A375 (cell line): ENCODE data around the gene ALG9. TPM values are rescaled to one million over a fixed set of nuclear protein-coding genes. Genes with fewer than 3 reads are reported as not detected.

ENCODE experiments used
- small RNA-seq: library from RNA; depleted of rRNA; stranded (forward); fragments of <200 nt; gene quantifications from one replicate; pipeline ENCODE3, GENCODE V24; 2014
- total RNA-seq: library from RNA; depleted of rRNA; stranded (reverse); fragments of >200 nt; shearing (Covaris generic); gene quantifications from 2 replicates; pipeline ENCODE4 v1.2.3, GENCODE V29; 2014; rRNA removed

Gene ALG9
- total RNA-seq: 13.1 and 22.7 TPM in 2 replicates

GRCh38 chr11:111870886-111871692, at the start of gene ALG9:
ALG9 (minus strand) TSS chr11:111871581; CDS start chr11:111871482, 99 bp downstream.

DNA sequence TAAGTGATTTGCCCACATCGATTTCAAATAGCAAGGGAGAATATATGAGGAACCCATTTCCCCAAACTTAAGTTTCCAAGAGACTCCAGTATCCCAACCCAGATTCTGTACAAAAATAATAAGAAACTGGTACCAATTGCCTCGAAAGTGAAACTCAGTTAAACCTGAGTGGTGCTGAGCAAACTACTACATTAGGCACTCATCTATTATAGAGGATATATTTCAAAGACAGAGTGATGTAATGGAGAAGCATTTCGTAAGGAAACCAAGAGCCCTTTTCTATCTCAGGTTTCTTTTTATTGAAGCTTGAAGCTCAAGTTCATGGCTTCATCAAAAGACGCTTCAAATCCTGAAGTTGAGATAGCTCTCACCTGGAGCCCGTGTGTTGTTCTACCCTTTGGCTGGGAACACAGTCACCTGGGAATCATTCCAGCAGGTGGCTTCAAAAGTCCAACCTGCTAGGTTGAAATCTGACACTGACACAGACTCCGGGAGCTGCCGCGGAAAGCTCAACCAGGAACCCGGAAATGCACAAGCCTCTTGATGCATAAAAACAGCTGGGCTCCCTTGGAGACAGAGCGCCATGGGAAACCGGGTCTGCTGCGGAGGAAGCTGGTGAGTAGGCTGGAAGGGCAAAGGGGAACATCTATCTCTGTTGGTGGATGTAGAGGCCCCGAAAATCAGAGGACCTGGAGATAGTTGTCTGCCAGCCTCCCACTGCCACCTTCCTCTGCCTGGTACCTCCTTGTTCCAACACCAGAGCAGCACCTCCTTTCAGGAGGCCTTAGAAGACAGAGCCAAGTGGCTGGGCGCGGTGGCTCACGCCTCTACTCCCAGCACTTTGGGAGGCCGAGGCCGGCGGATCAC, 47.2 kb upstream of the ALG9 start, which contains the start of gene C11orf52:
Gene C11orf52, plus strand, starts transcription at position 524 of the 867 bp plus-strand sequence. Its CDS starts 60 bp downstream, at position 584.

GRCh38 chr11:111912535-111912934, 41.2 kb upstream of the ALG9 start, which contains the start of gene HSPB2:
HSPB2 (plus strand) TSS chr11:111912734; CDS start chr11:111912830, 96 bp downstream.

DNA sequence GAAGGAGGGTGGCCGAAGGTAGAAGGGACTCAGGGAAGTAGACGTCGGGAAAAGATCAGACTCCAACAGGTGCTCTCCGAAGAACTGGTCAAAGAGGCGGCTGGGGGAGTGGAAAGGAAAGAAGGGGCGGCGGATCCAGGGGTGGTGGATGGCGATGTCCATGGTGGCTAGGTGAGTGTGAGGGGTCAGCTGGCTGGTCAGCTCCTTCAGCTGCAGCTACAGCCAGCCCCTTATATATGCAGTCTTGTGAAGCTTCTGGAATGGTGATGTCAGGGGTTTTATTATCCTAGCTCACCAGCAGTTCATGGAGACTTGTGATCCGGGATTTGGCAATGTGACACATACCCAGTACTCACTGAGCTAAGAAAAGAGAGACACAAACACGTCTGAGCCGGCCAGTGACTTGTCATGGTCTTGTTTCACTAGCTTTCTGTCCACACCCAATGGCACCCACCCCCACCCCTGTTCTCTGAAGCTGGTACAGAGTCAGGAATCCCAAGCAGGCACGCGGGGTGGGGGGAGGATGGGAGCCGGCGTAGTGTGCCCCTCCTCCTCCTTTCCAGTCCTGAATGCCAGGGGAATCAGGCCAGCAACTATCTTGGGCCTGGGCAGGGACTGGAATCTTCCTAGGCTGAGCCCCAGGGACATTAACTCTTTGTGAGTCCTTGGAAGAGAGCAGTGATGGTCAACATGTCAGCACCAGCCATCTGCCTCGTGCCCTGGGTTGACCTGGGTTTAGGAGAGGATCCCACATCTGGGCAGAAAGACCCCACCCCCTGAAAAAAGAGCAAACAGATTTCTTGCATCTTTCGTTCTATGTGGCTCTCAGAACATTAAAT, 40.4 kb upstream of the ALG9 start, which contains the start of gene CRYAB:
Gene CRYAB, minus strand, starts transcription at position 208 of the 839 bp plus-strand sequence. Its CDS starts 46 bp downstream, at position 162.

DNA sequence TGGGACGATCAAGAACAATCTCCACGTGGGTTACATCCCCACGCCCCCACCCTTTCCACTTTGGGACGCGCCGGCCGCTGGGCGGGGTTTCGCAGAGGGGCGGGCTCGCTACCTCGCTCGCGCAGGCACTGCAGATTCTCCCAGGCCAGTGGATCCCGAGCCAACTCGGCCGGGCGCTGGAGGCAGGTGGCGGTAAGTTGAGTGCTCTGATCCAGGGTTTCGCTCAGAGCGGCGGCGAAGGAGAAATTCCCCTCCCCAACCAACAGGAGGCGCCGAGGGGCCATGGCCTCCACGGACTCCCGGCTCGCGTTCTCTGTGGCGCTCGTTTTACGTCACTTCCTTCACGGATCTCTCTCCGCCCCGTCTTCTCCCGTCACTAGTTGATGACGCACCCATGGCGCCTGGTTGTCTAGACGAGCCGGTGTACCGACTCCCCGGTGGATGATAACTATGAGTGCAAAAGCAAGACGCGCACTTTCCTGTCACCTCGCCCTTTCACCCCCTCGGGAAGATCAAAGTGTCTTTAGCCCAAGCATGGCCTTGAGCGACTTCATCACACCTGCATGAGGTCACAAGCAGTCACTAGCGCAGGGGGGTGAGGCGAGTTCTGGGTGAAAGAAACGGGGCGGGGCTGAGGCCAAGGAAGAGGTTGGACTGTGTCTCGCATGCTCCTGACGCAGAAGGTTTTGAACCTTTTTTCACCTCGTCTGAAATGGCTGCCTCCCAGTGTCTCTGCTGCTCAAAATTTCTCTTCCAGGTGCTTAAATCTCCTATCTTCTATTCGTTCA, 7.7 kb upstream of the ALG9 start, which contains the start of the genes CFAP68 and FDXACB1:
Gene CFAP68, plus strand, starts transcription at position 693 of the 788 bp plus-strand sequence. Its CDS starts 20 bp downstream, at position 713.
Gene FDXACB1, minus strand, starts transcription at position 317 of the 788 bp plus-strand sequence. Its CDS starts 33 bp downstream, at position 284.

GRCh38 chr11:111765984-111766833, 105.2 kb downstream of the ALG9 start, which contains the start of gene PPP2R1B:
PPP2R1B (minus strand) TSS chr11:111766389; CDS start chr11:111766361, 28 bp downstream.

Small RNA genes within 50 kb of the gene (small RNA-seq; reads per million reads assigned to genes)
- gene GNG5P3 (not detected), gene RPL37AP8 (not detected)

Other genes with a start within 250 kb of the ALG9 start
- 15.1 and 21.6 TPM in 2 replicates for gene PPP2R1B, start 105.2 kb downstream of the ALG9 start, total RNA-seq
- gene FDXACB1, start 7.6 kb upstream of the ALG9 start, total RNA-seq: 2.6 and 3.1 TPM in 2 replicates
- gene CFAP68, start 8.0 kb upstream of the ALG9 start, total RNA-seq: 30.2 and 41.3 TPM in 2 replicates
- not detected in 2 replicates for gene CRYAB, start 40.2 kb upstream of the ALG9 start, total RNA-seq
- not detected in 2 replicates for gene HSPB2, start 41.2 kb upstream of the ALG9 start, total RNA-seq
- gene C11orf52, start 47.3 kb upstream of the ALG9 start, total RNA-seq: 1.2 TPM in 1 of 2 replicates, not detected in the other
- gene DIXDC1, start 65.8 kb upstream of the ALG9 start, total RNA-seq: 5.0 and 6.2 TPM in 2 replicates
- 28.2 and 33.2 TPM in 2 replicates for gene DLAT, start 153.8 kb upstream of the ALG9 start, total RNA-seq
- 1.7 and 2.1 TPM in 2 replicates for gene PIH1D2, start 202.4 kb upstream of the ALG9 start, total RNA-seq
- 16.4 and 24.2 TPM in 2 replicates for gene NKAPD1, start 202.7 kb upstream of the ALG9 start, total RNA-seq
- gene TIMM8B, start 215.2 kb upstream of the ALG9 start, total RNA-seq: 90.4 and 106 TPM in 2 replicates
- gene SDHD, start 215.3 kb upstream of the ALG9 start, total RNA-seq: 48.0 and 62.7 TPM in 2 replicates